Ishikawa (cell line): Measurements from ENCODE around the gene NECAB2.

Experiments used
- CEBPB ChIP-seq: IDR thresholded peaks from 2 replicates; pipeline ENCODE4 v1.6.1; 2012
- CREB1 ChIP-seq: IDR thresholded peaks from 2 replicates; pipeline ENCODE4 v1.6.1; 2012; ENCODE audit warnings: low read depth
- EGR1 ChIP-seq: IDR thresholded peaks from 2 replicates; pipeline ENCODE4 v1.6.1; 2012
- EP300 ChIP-seq: IDR thresholded peaks from 2 replicates; pipeline ENCODE4 v1.6.1; 2012; ENCODE audit warnings: borderline replicate concordance
- FOXM1 ChIP-seq: IDR thresholded peaks from 2 replicates; pipeline ENCODE4 v1.6.1; 2012; ENCODE audit warnings: low read depth, borderline replicate concordance
- MAX ChIP-seq: IDR thresholded peaks from 2 replicates; pipeline ENCODE4 v1.6.1; 2012
- NFIC ChIP-seq: IDR thresholded peaks from 2 replicates; pipeline ENCODE4 v1.6.1; 2012
- RAD21 ChIP-seq: IDR thresholded peaks from 2 replicates; pipeline ENCODE4 v1.6.1; 2012; ENCODE audit warnings: low read depth
- REST ChIP-seq: IDR thresholded peaks from 2 replicates; pipeline ENCODE4 v1.6.1; 2012; ENCODE audit warnings: low read depth, mild to moderate bottlenecking
- TAF1 ChIP-seq: IDR thresholded peaks from 2 replicates; pipeline ENCODE4 v1.6.1; 2012; ENCODE audit warnings: low read depth, mild to moderate bottlenecking
- TCF12 ChIP-seq: IDR thresholded peaks from 2 replicates; pipeline ENCODE4 v1.6.1; 2012; ENCODE audit warnings: low read depth
- TEAD4 ChIP-seq: IDR thresholded peaks from 2 replicates; pipeline ENCODE4 v1.6.1; 2012
- USF1 ChIP-seq: IDR thresholded peaks from 2 replicates; pipeline ENCODE4 v1.6.1; 2012
- YY1 ChIP-seq: IDR thresholded peaks from 2 replicates; pipeline ENCODE4 v1.6.1; 2012; ENCODE audit warnings: low read depth
- ZBTB7A ChIP-seq: IDR thresholded peaks from 2 replicates; pipeline ENCODE4 v1.6.1; 2012; ENCODE audit warnings: low read depth

The NECAB2 gene

GRCh38 chr16:83935858-83936255 is 32.2 kb upstream of the NECAB2 start:
- TF ChIP-seq FOXM1 (no peak), ZBTB7A (no peak), RAD21 (no peak), NFIC (no peak), TEAD4 (no peak), YY1 (no peak)

GRCh38 chr16:83936581-83937165 is 31.4 kb upstream of the NECAB2 start:
- TF ChIP-seq FOXM1: no peak

- no peak for TF ChIP-seq EP300
- TF ChIP-seq CREB1: no peak
- TF ChIP-seq YY1: no peak
- no peak for TF ChIP-seq ZBTB7A
- TF ChIP-seq REST: no peak
- TF ChIP-seq USF1: no peak
- TF ChIP-seq CEBPB: no peak
- no peak for TF ChIP-seq MAX
These were observed 30.8 kb upstream of the NECAB2 start for GRCh38 chr16:83937267-83937666.

GRCh38 chr16:83937922-83938885 is 29.8 kb upstream of the NECAB2 start:
- TF ChIP-seq CEBPB (no peak), YY1 (no peak), RAD21 (no peak), TAF1 (no peak), USF1 (no peak), FOXM1 (no peak), MAX (no peak), TEAD4 (no peak), EGR1 (no peak), REST (no peak), ZBTB7A (no peak), TCF12 (no peak), EP300 (no peak), NFIC (no peak), CREB1 (no peak)

GRCh38 chr16:83939266-83939855 is 28.7 kb upstream of the NECAB2 start:
- TF ChIP-seq RAD21 (no peak), YY1 (no peak), TCF12 (no peak), REST (no peak), CREB1 (no peak), TEAD4 (no peak), ZBTB7A (no peak), TAF1 (no peak), EGR1 (no peak), EP300 (no peak), USF1 (no peak), CEBPB (no peak), FOXM1 (no peak)
